Mesenteric fat pad (tissue), 1 donor: ENCODE data around the gene ZBP1. TPM values are rescaled to one million over a fixed set of nuclear protein-coding genes. Genes with fewer than 3 reads are reported as not detected.
A peak's percentile ranks its signal among the peaks of the same experiment; 100 is the strongest.

Source experiments
- DNase-seq: peaks from one replicate; pipeline ENCODE4 v3.0.0-alpha.2; 2020; ENCODE audit warnings: low spot score
- total RNA-seq: library from RNA; stranded (reverse); fragmentation: NEBNext Ultra II Directional; extraction: Animal tissue kit (Norgen Biotek cat#: 25700); gene quantifications from one replicate; pipeline ENCODE4 v1.2.1, GENCODE V29; 2021
- donor health status: DM: yes; HTN: yes; CAD: no.

Gene ZBP1
- total RNA-seq, 1 donor from 2014 or later = 0.26 TPM

DNA sequence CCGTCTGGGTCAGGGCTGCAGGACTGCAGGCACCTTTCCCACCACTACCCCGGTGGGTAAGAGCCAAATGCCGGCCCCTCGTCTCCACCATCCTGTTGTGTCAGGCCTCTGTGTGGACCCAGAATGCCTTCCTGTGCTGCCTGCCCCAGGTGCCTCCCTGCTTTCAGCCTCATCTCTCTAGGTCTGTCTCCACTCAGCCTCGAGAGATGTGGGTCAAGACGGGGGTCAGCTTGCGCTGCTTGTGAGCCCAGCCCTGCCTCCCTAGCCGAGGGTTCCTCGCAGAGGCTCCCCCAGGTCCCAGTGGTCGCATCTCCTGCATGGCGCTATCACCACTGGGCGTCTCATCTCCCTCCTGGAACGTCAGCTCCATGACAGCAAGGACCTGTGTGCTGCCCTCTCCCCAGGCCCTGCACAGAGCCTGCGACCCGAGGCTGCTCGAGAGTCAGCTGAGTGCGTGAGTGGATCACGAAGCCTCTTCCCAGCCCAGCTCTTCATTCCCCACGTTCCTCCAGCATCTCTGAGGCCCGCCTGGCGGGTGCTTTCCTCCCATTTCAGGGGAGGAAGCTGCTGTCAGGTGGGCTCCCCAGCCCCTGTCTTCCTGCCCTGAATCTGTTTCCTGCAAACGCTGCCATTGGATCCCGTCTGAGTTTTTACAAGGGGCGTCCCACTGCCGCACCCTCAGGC is 38.7 kb upstream of the ZBP1 start:
- peak; percentile 79 for DNase-seq

DNA sequence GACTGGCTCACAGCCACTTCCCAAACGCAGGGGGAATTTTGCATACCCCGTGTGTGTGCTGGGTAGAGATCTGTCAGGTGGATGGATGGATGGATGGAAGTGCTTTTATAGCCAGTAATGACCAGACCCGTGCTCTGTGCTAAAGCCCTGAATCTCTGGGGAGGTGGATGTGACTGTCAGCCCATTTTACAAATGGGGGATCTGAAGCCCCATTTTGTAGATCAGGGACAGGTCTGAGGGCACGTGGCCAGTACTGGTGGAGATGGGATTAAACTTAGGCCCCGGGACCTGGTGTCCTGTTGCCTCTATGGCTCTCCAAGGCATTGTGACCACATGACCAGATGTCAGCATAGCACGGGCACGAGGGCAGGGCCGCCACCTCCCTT is 38.2 kb upstream of the ZBP1 start:
- DNase-seq = no peak

DNA sequence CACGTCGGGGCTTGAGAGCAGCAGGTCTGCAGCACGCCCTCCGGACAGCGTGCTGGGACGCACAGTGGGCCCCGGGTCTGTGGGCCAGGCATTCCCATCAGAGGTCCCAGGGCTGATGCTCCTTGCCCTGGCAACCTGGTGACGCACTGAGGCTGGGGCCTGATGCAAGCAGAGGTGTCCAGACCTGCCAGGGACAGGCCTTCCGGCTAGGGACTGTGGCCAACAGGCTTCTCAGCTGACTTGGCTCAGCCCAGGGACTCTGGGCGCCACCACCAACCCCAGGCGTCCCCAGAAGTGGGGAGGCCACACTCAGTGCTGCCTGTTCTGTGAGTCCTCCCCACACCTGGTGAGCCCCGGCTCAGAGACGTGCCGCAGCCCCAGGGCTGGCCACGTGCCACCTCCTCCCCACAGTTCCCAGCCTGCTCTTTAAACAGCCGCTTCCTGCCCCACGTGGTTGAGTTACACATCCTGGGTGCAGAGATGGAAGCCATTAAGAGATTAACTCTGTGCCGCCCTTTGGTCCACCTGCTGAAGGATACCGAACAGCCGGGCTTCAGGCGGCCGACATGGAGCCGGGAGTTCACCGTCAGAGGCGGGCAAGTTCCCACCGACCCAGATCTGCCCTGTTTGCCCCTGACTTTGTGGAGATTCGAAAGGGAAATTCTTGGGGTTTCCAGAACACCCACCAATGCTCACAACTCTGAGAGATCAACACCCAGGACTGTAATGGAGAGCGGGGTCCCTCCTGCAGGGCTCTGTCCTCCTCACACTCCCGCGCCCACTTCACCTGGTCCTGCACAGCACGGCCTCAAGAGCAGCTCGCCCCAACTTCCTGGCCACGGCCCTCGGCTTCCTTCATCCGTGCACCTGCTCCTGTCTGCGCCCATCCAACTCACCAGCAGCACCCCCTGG is 37.6 kb upstream of the ZBP1 start:
- DNase-seq = peak; percentile 84

DNA sequence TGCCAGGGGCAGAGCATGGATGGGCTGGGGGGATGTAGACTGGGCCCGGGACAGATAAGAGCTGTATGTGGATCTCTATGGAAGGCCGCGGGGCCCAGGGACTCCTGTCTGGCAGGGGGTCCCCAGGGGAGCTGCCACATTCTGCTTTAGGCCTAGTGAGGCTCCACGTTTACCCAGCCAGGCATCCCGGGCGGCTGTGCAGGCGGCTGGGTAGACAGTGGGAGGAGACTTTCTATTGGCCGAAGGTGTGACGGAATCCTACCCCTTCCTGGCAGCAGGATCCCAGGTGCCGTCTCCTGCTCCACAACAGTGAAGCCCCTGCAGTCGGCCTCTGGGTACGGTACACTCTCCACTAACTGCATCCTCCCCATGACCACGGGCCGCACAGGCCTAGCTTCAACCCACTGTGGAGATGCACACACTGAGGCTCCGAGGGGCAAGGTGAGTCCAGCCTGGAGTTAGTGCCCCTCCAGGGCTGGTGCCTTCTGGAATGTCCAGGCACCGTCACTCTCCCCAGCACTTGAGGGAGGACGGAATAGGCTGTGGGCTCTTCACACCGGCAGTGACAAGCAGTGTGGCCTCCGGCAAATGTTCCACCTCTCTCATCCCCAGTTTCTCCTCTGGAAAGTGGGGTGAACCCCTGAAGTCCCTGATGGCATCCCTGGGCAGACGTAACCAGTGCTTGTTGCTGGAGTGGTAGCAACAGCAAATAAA is 36.8 kb upstream of the ZBP1 start:
- DNase-seq = peak; percentile 62

DNA sequence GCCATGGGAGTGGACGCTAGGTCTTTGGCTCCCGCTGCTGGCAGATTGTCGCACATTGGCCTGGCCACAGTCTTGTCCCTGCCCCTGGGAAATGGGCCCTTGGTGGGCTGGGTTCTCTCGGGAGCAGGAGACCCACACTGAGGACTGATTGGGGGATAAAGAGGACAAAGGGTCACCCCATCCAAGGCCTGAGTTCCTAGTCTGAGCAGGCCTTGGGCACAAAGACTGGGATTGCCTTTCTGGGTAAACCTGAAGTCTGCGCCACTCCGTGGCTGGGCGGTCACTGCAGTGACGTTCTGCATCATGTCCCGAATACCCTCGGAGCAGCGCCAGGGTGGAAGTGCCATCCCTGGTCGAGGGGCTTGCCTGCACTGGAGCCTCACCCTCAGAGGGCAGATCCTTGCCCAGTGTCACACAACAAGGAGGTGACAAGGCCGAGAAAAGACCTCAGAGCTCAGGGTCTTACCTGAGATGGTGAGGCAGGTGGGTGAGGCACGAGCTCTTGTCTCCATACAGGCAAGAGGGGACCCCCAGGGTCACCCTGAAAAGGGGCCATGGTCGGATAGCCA is 36.1 kb upstream of the ZBP1 start:
- peak; percentile 84 for DNase-seq

DNA sequence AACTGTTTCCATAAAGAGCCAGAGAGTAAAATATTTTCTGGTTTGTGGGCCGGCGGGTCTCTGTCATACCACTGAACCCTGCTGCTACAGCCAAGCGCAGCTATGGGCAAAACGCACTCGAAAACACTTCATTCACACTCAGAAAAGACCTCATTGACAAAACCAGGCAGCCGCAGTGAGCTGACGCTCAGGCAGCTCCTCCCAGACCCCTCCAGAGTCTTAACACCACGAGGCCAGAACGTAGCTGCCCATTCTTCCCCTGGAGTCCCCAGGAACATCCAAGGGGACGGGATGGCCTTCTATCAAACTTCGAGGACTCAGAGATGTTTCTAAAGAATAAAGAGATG is 35.6 kb upstream of the ZBP1 start:
- peak; percentile 82 for DNase-seq

DNA sequence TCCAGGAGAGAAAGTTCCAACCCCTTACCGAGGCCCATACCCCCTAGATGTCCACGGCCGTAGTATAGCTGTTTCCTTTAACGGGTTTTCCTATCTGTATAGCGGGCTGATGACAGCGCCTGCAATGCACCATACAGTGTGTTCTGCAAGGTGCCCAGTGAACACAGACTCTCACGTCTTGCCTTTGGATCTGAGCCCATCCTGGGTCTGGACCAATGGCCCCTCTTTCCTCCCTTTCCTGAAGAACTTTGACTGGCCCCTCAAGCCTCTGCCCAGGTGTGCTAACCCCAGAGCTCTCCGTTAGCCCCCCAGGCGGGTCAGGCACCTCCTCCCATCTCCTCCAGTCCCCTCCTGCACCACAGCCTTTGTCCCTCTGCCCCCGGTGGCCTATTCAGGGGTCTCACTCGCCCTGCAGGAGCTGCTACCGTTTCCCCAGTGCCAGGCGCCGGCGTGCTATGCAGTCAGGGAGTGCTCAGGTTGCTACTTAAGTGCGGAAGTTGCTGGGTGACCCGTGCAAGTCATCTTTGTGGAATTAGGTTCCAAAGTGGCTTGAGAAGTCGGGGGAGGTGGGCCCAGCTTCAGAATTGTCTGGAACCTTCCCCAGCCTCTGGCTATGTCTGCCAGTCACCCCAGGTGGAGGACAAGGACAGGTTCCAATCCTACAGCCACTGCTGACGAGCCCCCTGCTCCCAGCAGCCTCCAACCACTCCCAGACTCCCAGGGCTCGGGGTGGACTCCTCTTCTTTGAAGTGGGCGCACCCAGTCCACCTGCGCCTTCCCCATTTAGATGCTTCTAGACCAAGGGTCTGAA is 35.0 kb upstream of the ZBP1 start:
- peak; percentile 85 for DNase-seq

DNA sequence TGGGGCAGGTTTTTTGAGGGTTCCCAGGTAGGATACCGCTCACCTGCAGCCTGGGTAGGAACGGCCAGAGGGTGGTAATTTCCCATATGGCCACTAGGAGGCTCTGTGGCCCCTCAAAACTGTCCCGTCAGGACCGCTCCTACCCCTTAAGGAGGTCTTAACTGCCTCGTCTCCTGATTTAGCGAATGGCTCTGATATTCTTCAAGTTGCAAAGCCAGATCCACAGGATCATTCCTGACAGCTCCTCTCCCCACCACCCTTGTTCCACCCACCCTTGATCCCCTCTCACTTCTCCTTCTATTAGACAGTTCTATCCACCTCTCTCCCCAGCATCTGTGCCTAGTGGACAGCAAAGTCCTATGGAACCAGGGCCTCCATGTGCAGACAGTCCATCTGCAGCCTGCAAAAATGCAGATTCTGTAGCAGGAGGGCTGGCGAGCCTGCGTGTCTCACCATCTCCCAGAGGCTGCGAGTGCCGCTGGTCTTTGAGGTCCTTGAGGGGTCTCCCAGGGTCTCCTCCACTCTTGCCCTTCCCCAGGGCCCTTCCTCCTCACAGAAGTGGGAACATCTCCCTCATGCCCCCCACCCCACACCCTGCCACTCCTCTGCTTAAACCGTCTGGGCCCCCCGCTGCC is 34.3 kb upstream of the ZBP1 start:
- peak; percentile 78 for DNase-seq

DNA sequence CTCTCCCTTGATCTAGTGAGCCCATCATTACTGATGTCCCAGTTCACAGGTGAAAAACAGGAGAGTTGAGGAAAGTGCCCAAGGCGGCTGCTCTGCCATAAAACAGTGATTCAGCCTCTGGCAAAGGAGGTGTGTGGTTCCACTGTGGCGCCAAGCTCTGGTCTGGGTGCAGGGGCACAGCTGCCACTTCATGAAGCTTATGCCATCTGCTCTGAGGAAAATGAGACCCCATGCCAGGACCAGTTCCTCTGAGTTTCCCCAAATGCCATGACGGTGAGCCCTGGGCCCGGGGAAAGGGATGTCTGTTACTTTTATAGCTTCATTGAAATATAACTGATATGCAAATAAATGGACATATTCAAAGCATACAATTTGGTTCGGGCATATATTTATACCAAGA is 33.7 kb upstream of the ZBP1 start:
- peak; percentile 64 for DNase-seq

DNA sequence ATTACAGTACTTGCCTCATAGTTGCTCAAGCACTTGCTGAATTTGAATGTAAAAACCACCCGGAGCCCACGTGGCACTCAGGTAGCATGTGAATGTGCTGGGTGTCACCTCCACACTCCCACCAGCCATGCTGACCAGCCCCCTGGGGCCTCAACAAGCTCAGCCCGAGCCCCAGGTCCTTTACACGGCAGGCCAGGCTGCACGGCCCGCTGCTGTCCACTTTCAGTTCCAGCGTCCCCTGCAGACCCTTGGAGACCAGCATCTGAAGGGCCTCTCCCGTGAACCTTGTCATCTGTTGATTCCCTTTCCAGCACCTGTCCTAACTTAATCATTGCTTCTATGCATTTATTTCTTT is 33.3 kb upstream of the ZBP1 start:
- peak; percentile 79 for DNase-seq

DNA sequence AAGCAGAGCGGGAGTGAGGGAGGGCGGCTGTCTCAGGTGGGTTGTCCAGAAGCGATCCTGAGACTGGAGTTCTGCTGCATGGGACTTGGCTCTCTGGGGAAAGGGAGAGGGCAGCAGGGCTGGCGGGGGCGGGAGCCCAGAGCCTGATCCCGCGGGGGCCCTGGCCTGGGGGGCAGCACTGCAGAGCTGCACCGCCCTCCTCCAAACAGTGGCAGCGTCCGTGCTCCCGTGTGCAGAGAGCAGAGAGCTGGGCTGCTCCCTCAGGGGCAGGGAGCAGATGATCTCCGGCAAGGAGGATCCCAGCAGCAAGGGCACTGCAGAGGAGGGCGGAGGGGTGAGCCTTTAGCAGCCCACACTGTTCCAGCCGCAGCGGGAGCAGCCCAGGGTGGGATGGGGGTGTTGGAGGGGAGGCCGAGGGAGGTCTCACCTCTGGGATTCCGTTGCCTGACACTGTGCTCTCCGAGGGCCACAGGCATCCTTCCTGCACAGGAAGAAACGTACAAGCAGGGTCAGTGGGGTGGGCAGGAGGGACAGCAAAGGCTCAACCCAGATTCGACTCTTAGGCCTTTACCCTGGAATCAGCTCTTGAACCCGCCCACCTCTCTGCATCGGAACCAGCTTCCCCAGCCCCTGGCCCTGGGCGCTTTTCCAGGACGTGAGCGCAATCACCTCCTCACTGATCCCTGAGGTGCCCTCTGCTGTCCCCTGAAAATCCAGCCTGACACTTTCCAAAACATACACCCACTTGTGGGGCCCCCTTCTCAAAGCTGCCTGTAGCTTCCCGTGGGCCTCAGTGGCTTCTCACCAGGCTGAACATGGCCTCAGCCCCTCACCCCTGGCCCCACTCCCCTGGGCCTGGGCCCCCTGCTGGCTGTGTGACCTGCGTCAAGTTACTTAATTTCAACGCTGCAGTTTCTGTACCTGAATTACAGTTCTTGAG is 32.6 kb upstream of the ZBP1 start:
- peak; percentile 80 for DNase-seq

DNA sequence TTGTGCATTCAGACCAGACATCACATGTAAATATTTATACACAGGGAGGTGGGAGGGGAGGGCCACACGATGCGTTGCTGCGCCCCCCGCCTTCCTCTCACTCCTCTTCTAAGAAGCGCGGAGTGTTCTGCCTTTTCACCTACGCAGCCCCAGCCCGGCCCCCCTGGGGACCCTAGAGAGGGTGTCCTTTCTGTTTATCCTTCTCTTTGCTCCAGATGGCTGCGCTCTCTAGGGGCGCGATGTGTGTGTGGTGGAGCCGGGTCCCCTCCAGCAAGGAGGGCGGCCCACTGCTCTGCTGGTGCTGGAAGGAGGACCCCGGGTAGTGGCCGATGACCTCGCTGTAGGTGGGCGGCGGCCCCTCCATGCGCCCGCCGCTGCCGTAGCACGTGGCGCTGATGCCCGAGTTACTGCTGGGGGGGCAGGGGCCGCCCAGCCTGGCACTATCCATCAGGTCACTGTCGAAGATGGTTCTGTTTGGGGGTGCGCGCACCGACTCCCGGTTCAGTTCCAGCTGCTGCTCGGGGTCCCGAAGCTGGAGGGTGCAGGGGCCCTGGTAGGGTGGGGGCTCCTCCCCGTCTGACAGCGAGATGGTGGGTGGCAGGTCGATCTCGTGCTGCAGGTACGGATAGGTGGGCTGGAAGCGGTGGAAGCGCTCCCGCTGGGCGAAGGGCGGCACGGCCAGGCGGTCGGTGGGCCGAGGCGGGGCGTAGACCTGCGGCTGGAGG is 31.8 kb upstream of the ZBP1 start:
- DNase-seq = peak; percentile 81

DNA sequence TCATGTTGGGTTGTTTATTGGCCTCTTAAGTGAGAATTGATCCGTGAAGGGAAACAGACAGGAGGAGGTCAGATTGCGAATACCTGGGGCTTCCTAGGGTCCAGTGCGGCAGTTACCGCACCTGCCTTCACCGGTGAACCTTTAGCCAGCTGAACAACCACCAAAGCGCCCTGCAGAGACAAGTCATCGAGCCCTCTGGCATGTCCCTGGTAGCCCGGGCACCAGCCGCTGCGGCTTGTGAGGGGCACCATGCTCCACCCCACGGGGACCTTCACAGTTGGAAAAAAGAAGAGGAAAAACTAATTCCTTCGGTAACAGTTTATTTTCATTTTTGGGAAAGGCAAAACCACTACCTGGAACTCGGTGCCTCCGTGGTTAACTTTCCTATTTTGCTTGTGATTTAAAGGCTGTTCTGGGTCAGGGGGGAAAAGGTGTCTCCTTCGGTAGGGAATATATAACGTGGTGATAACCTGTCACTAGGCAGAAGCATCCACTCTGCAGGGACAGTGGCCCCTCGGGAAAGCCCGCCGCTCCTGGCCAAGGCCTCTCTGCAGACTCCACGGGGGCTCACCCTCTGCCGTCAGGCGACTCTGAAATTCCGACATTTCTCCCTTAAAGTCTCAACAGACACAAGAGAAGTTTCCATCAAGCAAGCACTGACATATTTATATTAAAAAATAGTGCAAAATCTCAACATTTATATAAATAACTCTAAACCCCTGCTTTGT is 30.7 kb upstream of the ZBP1 start:
- DNase-seq = peak; percentile 81

DNA sequence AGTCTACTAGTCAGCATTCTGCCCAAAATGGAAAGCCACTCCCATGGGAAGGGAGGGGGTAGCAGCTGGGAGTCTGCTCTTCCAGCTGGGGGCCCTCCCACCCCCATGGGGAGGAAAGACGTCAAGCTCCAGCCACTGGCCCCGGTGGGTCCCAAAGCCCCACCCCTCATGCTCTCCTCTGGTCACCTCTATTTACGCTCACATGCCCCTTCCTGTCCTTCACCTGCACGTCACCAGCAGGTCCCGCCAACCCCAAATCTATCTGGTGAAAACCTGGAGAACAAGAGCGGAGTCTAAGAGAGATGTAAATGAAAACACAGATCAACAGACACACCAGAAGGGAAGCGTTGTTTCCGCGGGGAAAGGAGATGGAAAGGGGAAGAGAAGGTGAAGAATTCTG is 30.0 kb upstream of the ZBP1 start:
- DNase-seq = peak; percentile 73

DNA sequence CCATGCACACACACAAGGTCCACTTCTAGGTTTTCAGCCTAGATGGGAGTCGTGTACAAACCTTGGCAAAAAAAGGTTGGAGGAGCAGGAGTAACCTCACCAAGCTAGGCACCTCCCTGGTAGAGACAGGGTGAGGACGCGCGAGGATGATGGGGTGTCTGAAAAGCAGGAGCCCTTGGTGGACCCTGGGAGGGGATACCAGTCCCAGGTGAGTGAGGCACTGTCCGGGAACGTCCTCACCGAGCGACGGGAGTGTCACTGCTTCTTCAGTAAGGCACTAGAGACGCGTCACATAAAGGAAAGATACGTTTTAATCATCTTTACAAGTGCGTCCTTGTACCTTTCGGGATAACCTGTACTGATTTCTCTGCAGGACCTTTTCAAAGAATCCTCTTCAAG is 29.4 kb upstream of the ZBP1 start:
- no peak for DNase-seq

DNA sequence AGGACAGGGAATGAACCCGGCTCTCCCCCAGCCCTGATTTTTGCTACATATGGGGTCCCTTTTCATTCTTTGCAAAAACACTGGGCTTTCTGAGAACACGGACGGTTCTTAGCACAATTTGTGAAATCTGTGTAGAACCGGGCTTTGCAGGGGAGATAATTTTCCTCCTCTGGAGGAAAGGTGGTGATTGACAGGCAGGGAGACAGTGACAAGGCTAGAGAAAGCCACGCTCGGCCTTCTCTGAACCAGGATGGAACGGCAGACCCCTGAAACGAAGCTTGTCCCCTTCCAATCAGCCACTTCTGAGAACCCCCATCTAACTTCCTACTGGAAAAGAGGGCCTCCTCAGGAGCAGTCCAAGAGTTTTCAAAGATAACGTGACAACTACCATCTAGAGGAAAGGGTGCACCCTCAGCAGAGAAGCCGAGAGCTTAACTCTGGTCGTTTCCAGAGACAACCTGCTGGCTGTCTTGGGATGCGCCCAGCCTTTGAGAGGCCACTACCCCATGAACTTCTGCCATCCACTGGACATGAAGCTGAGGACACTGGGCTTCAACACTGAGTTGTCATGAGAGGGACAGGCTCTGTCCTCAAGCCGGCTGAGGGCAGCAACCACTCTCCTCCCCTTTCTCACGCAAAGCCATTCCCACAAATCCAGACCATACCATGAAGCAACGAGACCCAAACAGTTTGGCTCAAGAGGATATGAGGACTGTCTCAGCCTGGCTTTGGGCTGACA is 28.8 kb upstream of the ZBP1 start:
- no peak for DNase-seq
